ENCODE measurements around the gene MTTP. TPM values are rescaled to one million over a fixed set of nuclear protein-coding genes. Genes with fewer than 3 reads are reported as not detected.

MTTP gene
- total RNA-seq, 1 experiment from 2014 or later = 0.20 TPM

DNA sequence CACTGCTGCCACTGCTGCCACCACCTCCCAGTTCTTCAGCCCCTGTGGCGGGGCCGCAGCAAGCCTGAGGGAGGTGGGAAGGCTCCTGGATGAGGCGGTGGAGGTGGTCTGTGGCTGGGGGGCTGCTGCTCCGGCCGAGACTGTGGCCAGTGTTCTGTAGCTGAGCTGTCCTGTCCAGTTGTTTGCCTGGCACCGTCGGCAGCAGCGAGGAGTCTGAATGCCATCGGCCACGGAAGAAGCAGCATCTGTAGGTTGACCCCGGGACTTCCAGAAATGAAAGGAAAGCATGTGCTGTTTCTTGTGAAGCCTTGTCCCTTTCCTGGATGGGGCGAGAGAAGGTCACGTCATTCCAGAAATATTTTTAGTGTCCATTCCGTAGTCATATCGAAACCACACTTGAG lies 79.7 kb downstream of the MTTP start:
- TF ChIP-seq ZNF274 (IDR thresholded peaks at IDR 0.05; ENCODE audit: low read depth, low read length) (no peak), EGR1 (IDR thresholded peaks at IDR 0.05; ENCODE audit: low read depth) (no peak), SP1 (IDR thresholded peaks at IDR 0.05; ENCODE audit: low read depth) (no peak), YY1 (IDR thresholded peaks at IDR 0.05; ENCODE audit: extremely low read depth, insufficient replicate concordance, low read depth, low read length) (no peak), CEBPB (IDR thresholded peaks at IDR 0.05; ENCODE audit: low read depth) (no peak), TCF7L2 (IDR thresholded peaks at IDR 0.05; ENCODE audit: borderline replicate concordance, extremely low read depth, insufficient read depth, insufficient read length) (no peak), FOSL1 (IDR thresholded peaks at IDR 0.05; ENCODE audit: low read depth) (no peak), SIN3A (IDR thresholded peaks at IDR 0.05; ENCODE audit: low read depth) (no peak), ELF1 (IDR thresholded peaks at IDR 0.05; ENCODE audit: borderline replicate concordance, low read depth) (no peak), POLR2A (IDR thresholded peaks at IDR 0.05; ENCODE audit: borderline replicate concordance, extremely low read depth, insufficient read depth, insufficient read length) (no peak), JUND (IDR thresholded peaks at IDR 0.05) (no peak), RAD21 (IDR thresholded peaks at IDR 0.05; ENCODE audit: low read depth) (no peak)
- TF ChIP-seq, protein P1, sequence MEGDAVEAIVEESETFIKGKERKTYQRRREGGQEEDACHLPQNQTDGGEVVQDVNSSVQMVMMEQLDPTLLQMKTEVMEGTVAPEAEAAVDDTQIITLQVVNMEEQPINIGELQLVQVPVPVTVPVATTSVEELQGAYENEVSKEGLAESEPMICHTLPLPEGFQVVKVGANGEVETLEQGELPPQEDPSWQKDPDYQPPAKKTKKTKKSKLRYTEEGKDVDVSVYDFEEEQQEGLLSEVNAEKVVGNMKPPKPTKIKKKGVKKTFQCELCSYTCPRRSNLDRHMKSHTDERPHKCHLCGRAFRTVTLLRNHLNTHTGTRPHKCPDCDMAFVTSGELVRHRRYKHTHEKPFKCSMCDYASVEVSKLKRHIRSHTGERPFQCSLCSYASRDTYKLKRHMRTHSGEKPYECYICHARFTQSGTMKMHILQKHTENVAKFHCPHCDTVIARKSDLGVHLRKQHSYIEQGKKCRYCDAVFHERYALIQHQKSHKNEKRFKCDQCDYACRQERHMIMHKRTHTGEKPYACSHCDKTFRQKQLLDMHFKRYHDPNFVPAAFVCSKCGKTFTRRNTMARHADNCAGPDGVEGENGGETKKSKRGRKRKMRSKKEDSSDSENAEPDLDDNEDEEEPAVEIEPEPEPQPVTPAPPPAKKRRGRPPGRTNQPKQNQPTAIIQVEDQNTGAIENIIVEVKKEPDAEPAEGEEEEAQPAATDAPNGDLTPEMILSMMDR (IDR thresholded peaks at IDR 0.05 in 2 of 3, conservative IDR thresholded peaks at IDR 0.05 in 1 of 3; ENCODE audit: borderline replicate concordance in 1 of 3, insufficient read depth in 1 of 3, low read depth in 2 of 3, low read length in 2 of 3) = no peak
- TF ChIP-seq, protein P2, sequence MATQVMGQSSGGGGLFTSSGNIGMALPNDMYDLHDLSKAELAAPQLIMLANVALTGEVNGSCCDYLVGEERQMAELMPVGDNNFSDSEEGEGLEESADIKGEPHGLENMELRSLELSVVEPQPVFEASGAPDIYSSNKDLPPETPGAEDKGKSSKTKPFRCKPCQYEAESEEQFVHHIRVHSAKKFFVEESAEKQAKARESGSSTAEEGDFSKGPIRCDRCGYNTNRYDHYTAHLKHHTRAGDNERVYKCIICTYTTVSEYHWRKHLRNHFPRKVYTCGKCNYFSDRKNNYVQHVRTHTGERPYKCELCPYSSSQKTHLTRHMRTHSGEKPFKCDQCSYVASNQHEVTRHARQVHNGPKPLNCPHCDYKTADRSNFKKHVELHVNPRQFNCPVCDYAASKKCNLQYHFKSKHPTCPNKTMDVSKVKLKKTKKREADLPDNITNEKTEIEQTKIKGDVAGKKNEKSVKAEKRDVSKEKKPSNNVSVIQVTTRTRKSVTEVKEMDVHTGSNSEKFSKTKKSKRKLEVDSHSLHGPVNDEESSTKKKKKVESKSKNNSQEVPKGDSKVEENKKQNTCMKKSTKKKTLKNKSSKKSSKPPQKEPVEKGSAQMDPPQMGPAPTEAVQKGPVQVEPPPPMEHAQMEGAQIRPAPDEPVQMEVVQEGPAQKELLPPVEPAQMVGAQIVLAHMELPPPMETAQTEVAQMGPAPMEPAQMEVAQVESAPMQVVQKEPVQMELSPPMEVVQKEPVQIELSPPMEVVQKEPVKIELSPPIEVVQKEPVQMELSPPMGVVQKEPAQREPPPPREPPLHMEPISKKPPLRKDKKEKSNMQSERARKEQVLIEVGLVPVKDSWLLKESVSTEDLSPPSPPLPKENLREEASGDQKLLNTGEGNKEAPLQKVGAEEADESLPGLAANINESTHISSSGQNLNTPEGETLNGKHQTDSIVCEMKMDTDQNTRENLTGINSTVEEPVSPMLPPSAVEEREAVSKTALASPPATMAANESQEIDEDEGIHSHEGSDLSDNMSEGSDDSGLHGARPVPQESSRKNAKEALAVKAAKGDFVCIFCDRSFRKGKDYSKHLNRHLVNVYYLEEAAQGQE (IDR thresholded peaks at IDR 0.05; ENCODE audit: low read depth) = no peak

More for the DNA sequence above, 79.7 kb downstream of the MTTP start:
- no peaks in the 10 kb centered on the region for H3K9me3 ChIP-seq (ENCODE audit: control insufficient read depth in 1 of 2, insufficient read depth in 1 of 2, low read depth in 1 of 2, low read length in 2 of 2)
- intact Hi-C loops (cut with micrococcal nuclease) = no loop called here
- no peak overlapping the region for H3K4me2 ChIP-seq (ENCODE audit: low read length)
- H3K27ac ChIP-seq (ENCODE audit: low read depth, low read length) = no peak overlapping the region
- H3K36me3 ChIP-seq (ENCODE audit: control insufficient read depth in 1 of 2, insufficient read depth in 2 of 2, low read length in 2 of 2) = no peaks in the 10 kb centered on the region
- no peak for DNase-seq (ENCODE audit: low read depth, low spot score)
- ChIA-PET RAD21 (ENCODE audit: low non-redundant PET in 1 of 2, low total read pairs in 2 of 2, uncharacterized antibody in 2 of 2, unreplicated experiment in 2 of 2) (no interaction called here), CTCF (no interaction called here), POLR2A (no interaction called here)
- no TSS peak for BruUV-seq (replicated peaks)
- no peak overlapping the region for H3K9ac ChIP-seq (ENCODE audit: low read length)
- no peaks in the 10 kb centered on the region for H3K79me2 ChIP-seq (ENCODE audit: insufficient read depth, low read length)
- H3K4me3 ChIP-seq (replicated peaks in 1 of 2; ENCODE audit: low read depth in 1 of 2, low read length in 2 of 2) = no peak overlapping the region
- H3K27me3 ChIP-seq (ENCODE audit: insufficient read depth, low read length) = no peaks in the 10 kb centered on the region
- no peaks in the 10 kb centered on the region for H4K20me1 ChIP-seq (ENCODE audit: insufficient read depth)
- ATAC-seq = no peak
- H3K4me1 ChIP-seq (ENCODE audit: control insufficient read depth in 1 of 2, insufficient read depth in 2 of 2, low read length in 2 of 2) = peaks cover 0 to 5% of the 10 kb centered on the region in 2 experiments; a peak in 2 of 4 replicates
- H2AFZ ChIP-seq (ENCODE audit: low read depth, low read length, poor library complexity, severe bottlenecking) = no peak overlapping the region
- no peaks in the 10 kb centered on the region for H3K9me2 ChIP-seq (ENCODE audit: insufficient read depth)

Data from HCT116 (cell line).